ENCODE measurements around the gene SNX10. TPM values are rescaled to one million over a fixed set of nuclear protein-coding genes. Genes with fewer than 3 reads are reported as not detected.
A peak's percentile ranks its signal among the peaks of the same experiment; 100 is the strongest.

Gene SNX10
- polyA plus RNA-seq, 3 donors: 68.0 to 250 (median 219) TPM

DNA sequence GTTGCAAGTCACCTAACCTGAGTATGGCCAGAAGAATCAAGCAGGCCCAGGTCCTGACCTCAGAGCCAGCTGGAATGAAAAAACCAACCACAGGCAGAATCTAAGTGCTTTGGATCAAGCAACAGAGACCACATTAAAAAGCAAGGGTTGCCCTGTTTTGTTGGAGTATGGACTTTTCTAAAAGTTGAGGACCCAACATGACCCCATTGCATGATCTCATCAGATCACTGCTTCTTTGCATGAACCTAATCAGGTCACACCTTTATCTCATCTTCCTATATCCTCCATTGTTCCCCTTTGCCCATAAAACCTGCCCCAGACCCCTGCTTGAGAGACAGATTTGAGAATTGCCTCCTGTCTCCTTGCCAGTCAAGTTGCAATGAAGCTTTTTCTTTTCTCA lies 11.6 kb upstream of the SNX10 start:
- Mint-ChIP-seq H3K4me1 (peaks cover 30% of the 10 kb centered on the region), H3K27ac (peak overlapping the region in 5 of 7 donors; percentile 32 to 70 (median 48)), H3K36me3 (no peaks in the 10 kb centered on the region), H3K4me3 (no peak overlapping the region), H3K27me3 (ENCODE audit: low read depth in 3 of 3) (peaks cover 0 to 3% (median 0%) of the 10 kb centered on the region in 3 donors), H3K9me3 (peaks cover 0 to 8% (median 0%) of the 10 kb centered on the region in 7 donors)
- H3K27me3 ChIP-seq (ENCODE audit: control insufficient read depth in 2 of 2, insufficient read depth in 2 of 2, low read length in 2 of 2): no peaks in the 10 kb centered on the region
- no peak overlapping the region for H3K4me3 ChIP-seq (replicated peaks in 1 of 3; ENCODE audit: low read depth in 2 of 3, low read length in 3 of 3)
- peak overlapping the region; percentile 4 for H2AFZ ChIP-seq (ENCODE audit: insufficient read depth, low read depth, low read length, poor library complexity, severe bottlenecking)
- DNase-seq: no peak
- H4K20me1 ChIP-seq (ENCODE audit: insufficient read depth, low read length): no peaks in the 10 kb centered on the region
- intact Hi-C loops (cut with micrococcal nuclease): loop anchor here in 1 of 2 donors (10.0 kb wide), 1 partner anchor 55 kb away; no protein-coding TSS in a partner anchor
- H3K9ac ChIP-seq (ENCODE audit: insufficient read depth, low read length, poor library complexity, severe bottlenecking): no peak overlapping the region
- H3K4me2 ChIP-seq (replicated peaks; ENCODE audit: extremely low read depth, low read length, poor library complexity, severe bottlenecking): no peak overlapping the region
- TF ChIP-seq CTCF (IDR thresholded peaks at IDR 0.05): no peak
- H3K4me1 ChIP-seq (ENCODE audit: control insufficient read depth in 1 of 2, insufficient read depth in 2 of 2, low read length in 2 of 2): peaks cover 30 to 34% of the 10 kb centered on the region in 2 donors
- no peaks in the 10 kb centered on the region for H3K79me2 ChIP-seq (ENCODE audit: insufficient read depth, low read length)
- no peaks in the 10 kb centered on the region for H3K9me3 ChIP-seq (replicated peaks in 1 of 2; ENCODE audit: control insufficient read depth in 1 of 2, insufficient read depth in 1 of 2, low read length in 2 of 2)
- no peak overlapping the region for H3K27ac ChIP-seq (ENCODE audit: low read depth in 1 of 2, low read length in 2 of 2)
- no peaks in the 10 kb centered on the region for H3K36me3 ChIP-seq (replicated peaks in 1 of 2; ENCODE audit: control insufficient read depth in 1 of 2, insufficient read depth in 2 of 2, low read length in 2 of 2)

DNA sequence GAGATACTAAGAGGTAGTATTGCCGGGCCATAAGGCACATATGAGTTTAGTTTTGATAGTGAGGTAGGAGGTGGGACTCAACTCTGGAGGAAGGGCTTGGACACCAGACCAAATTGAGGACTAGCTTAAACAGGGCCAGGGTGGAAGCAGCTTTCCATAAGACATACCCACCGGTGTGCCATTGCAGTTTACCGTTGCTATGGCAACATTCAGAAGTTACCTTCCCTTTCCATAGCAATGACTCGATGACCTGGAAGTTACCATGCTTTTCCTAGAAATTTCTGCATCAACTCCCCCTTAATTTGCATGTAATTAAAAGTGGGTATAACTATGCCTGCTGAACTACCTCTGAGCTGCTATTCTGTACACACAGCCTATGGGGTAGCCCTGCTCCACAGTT lies 10.9 kb upstream of the SNX10 start:
- intact Hi-C loops (cut with micrococcal nuclease): loop anchor here in 1 of 2 donors (10.0 kb wide), 1 partner anchor 54 kb away; no protein-coding TSS in a partner anchor
- Histone ChIP-seq H3K9ac (ENCODE audit: insufficient read depth, low read length, poor library complexity, severe bottlenecking) (no peak overlapping the region), H3K9me3 (replicated peaks in 1 of 2; ENCODE audit: control insufficient read depth in 1 of 2, insufficient read depth in 1 of 2, low read length in 2 of 2) (no peaks in the 10 kb centered on the region), H3K4me1 (ENCODE audit: control insufficient read depth in 1 of 2, insufficient read depth in 2 of 2, low read length in 2 of 2) (peaks cover 30 to 34% of the 10 kb centered on the region in 2 donors), H3K27ac (ENCODE audit: low read depth in 1 of 2, low read length in 2 of 2) (no peak overlapping the region), H3K4me2 (replicated peaks; ENCODE audit: extremely low read depth, low read length, poor library complexity, severe bottlenecking) (no peak overlapping the region), H4K20me1 (ENCODE audit: insufficient read depth, low read length) (no peaks in the 10 kb centered on the region), H3K79me2 (ENCODE audit: insufficient read depth, low read length) (no peaks in the 10 kb centered on the region), H3K4me3 (replicated peaks in 1 of 3; ENCODE audit: low read depth in 2 of 3, low read length in 3 of 3) (no peak overlapping the region), H2AFZ (ENCODE audit: insufficient read depth, low read depth, low read length, poor library complexity, severe bottlenecking) (peak overlapping the region; percentile 4), H3K36me3 (replicated peaks in 1 of 2; ENCODE audit: control insufficient read depth in 1 of 2, insufficient read depth in 2 of 2, low read length in 2 of 2) (no peaks in the 10 kb centered on the region), H3K27me3 (ENCODE audit: control insufficient read depth in 2 of 2, insufficient read depth in 2 of 2, low read length in 2 of 2) (no peaks in the 10 kb centered on the region)
- Mint-ChIP-seq H3K36me3 (no peaks in the 10 kb centered on the region), H3K9me3 (peaks cover 0 to 8% (median 0%) of the 10 kb centered on the region in 7 donors), H3K27ac (peak overlapping the region in 2 of 7 donors; percentile 55 to 58), H3K27me3 (ENCODE audit: low read depth in 3 of 3) (peaks cover 0 to 3% (median 0%) of the 10 kb centered on the region in 3 donors), H3K4me1 (peaks cover 30% of the 10 kb centered on the region), H3K4me3 (no peak overlapping the region)
- TF ChIP-seq CTCF (IDR thresholded peaks at IDR 0.05): no peak
- 71% methylated on average over 2 of the region's 4 CpGs for WGBS (ENCODE audit: insufficient coverage)
- DNase-seq: no peak
